ENCODE measurements around the gene LOXHD1. TPM values are rescaled to one million over a fixed set of nuclear protein-coding genes. Genes with fewer than 3 reads are reported as not detected.

Gene LOXHD1
- total RNA-seq, 1 experiment from 2014 or later, result not detected

DNA sequence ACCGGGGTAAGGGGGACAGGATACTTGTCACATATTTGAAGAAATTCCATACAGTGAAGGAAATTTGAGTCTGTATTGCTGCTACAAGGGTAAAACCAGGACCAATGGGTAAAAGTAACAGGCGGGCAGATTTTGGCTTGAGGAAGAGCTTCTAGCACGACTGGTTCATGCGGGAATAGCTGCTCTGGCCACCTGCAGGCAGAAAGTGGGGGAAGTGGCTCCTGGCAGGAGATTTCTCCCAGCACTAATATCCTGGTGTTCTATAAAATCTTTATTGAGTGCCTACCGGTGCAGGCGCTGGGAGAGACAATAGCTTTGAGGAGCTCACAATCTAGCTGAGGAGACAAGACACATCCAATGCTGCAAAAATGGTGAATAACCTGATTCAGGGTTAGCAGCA lies 198.5 kb downstream of the LOXHD1 start:
- H3K9me3 ChIP-seq (ENCODE audit: insufficient read depth, low read depth), result no peaks in the 10 kb centered on the region
- H2AFZ ChIP-seq, result no peak overlapping the region
- no peaks in the 10 kb centered on the region for H3K27me3 ChIP-seq (ENCODE audit: insufficient read depth, low read depth)
- H4K20me1 ChIP-seq (ENCODE audit: insufficient read depth), result no peaks in the 10 kb centered on the region; the same call in 1 of the 2 replicates
- BruUV-seq (replicated peaks), result no TSS peak
- H3K4me1 ChIP-seq (replicated peaks; ENCODE audit: insufficient read depth), result 0 out of 2 replicates have a peak, but pooled peaks cover 5% of the 10 kb centered on the region
- DNase-seq, result no peak
- no peak overlapping the region for H3K4me2 ChIP-seq
- no peak overlapping the region for H3K27ac ChIP-seq
- no peaks in the 10 kb centered on the region for H3K9me2 ChIP-seq (ENCODE audit: insufficient read depth)
- H3K79me2 ChIP-seq (ENCODE audit: low read depth), result no peaks in the 10 kb centered on the region
- no peak for TF ChIP-seq EZH2 (IDR thresholded peaks at IDR 0.05; ENCODE audit: low read depth)
- intact Hi-C loops (cut with micrococcal nuclease; ENCODE audit: unreplicated experiment), result no loop called here
- H3F3A ChIP-seq (ENCODE audit: insufficient read depth, low read depth), result no peaks in the 10 kb centered on the region
- ChIA-PET CTCF (no interaction called here), POLR2A (ENCODE audit: unreplicated experiment) (no interaction called here)
- no peak overlapping the region for H3K4me3 ChIP-seq
- peaks cover 12% of the 10 kb centered on the region for H3K36me3 ChIP-seq (ENCODE audit: low read depth)

DNA sequence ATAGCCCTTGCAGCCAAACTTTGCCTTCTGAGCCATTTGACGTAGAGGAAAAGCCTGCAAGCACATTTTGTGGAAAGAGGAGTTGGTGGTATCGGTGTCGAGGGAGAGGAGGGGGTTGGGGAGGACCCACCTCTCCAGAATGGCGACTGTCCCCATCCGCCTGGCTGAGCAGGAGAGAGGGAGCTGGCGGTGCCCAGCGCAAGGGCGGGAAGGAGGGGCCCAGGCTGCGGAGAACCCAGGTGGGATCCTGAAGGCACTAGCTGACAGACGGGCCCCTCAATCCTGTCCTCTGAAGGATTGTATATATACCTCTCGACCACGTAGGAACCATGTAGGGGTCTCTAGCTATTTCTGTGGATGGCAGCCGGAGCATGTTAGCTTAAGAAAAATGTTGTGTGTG lies 200.3 kb downstream of the LOXHD1 start:
- H3K36me3 ChIP-seq (ENCODE audit: low read depth), result peaks cover 17% of the 10 kb centered on the region
- DNase-seq, result no peak
- POLR2A ChIA-PET (ENCODE audit: unreplicated experiment), result no interaction called here
- no TSS peak for BruUV-seq (replicated peaks)
- no peak for TF ChIP-seq EZH2 (IDR thresholded peaks at IDR 0.05; ENCODE audit: low read depth)
- no peak for TF ChIP-seq CTCF (conservative IDR thresholded peaks at IDR 0.05)
- no peaks in the 10 kb centered on the region for H3K79me2 ChIP-seq (ENCODE audit: low read depth)
- CTCF ChIA-PET, result interaction anchor here (0.7 kb wide), 1 partner anchor 45 kb away, joined by 3 read pairs; no protein-coding TSS in a partner anchor
- H3K27me3 ChIP-seq (ENCODE audit: insufficient read depth, low read depth), result no peaks in the 10 kb centered on the region
- no peak overlapping the region for H3K4me3 ChIP-seq
- H3K4me2 ChIP-seq, result no peak overlapping the region
- H3F3A ChIP-seq (ENCODE audit: insufficient read depth, low read depth), result no peaks in the 10 kb centered on the region
- no peaks in the 10 kb centered on the region for H3K4me1 ChIP-seq (replicated peaks; ENCODE audit: insufficient read depth)
- H2AFZ ChIP-seq, result no peak overlapping the region
- H3K27ac ChIP-seq, result no peak overlapping the region
- intact Hi-C loops (cut with micrococcal nuclease; ENCODE audit: unreplicated experiment), result no loop called here
- no peaks in the 10 kb centered on the region for H3K9me2 ChIP-seq (ENCODE audit: insufficient read depth)
- H4K20me1 ChIP-seq (ENCODE audit: insufficient read depth), result no peaks in the 10 kb centered on the region; the same call in 1 of the 2 replicates
- H3K9me3 ChIP-seq (ENCODE audit: insufficient read depth, low read depth), result no peaks in the 10 kb centered on the region

DNA sequence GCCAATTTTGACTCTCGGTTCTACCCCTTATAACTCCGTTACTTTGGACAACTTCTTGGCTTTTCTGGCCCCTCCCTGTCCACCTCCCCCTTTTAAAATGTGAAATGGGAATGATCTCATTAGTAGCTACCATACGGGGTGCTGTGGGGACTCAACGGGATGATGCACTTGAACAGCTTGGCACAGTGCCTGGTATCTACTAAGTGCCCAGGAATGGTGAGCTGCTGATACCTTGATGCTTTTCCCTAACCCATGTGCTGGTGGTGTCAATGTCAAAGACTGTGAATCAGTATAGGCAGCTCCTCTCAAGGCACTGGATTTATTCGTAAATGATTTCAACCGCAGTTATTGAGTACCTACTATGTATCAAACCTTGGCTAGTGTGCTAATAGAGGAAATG lies 204.2 kb downstream of the LOXHD1 start:
- H3K4me3 ChIP-seq, result no peak overlapping the region
- TF ChIP-seq CTCF (conservative IDR thresholded peaks at IDR 0.05), result no peak
- peaks cover 30% of the 10 kb centered on the region for H3K36me3 ChIP-seq (ENCODE audit: low read depth)
- POLR2A ChIA-PET (ENCODE audit: unreplicated experiment), result no interaction called here
- peak in 1 of 2 experiments; percentile 43 for DNase-seq
- H2AFZ ChIP-seq, result no peak overlapping the region
- no peak overlapping the region for H3K27ac ChIP-seq
- no peaks in the 10 kb centered on the region for H3K9me3 ChIP-seq (ENCODE audit: insufficient read depth, low read depth)
- no peaks in the 10 kb centered on the region; the same call in none of the 2 replicates for H4K20me1 ChIP-seq (ENCODE audit: insufficient read depth)
- H3K79me2 ChIP-seq (ENCODE audit: low read depth), result no peaks in the 10 kb centered on the region
- no peak overlapping the region for H3K4me2 ChIP-seq
- intact Hi-C loops (cut with micrococcal nuclease; ENCODE audit: unreplicated experiment), result no loop called here
- no peaks in the 10 kb centered on the region; the same call in 1 of the 2 replicates for H3K4me1 ChIP-seq (replicated peaks; ENCODE audit: insufficient read depth)
- CTCF ChIA-PET, result no interaction called here
- H3F3A ChIP-seq (ENCODE audit: insufficient read depth, low read depth), result no peaks in the 10 kb centered on the region
- no peaks in the 10 kb centered on the region for H3K27me3 ChIP-seq (ENCODE audit: insufficient read depth, low read depth)
- H3K9me2 ChIP-seq (ENCODE audit: insufficient read depth), result no peaks in the 10 kb centered on the region
- BruUV-seq (replicated peaks), result no TSS peak

DNA sequence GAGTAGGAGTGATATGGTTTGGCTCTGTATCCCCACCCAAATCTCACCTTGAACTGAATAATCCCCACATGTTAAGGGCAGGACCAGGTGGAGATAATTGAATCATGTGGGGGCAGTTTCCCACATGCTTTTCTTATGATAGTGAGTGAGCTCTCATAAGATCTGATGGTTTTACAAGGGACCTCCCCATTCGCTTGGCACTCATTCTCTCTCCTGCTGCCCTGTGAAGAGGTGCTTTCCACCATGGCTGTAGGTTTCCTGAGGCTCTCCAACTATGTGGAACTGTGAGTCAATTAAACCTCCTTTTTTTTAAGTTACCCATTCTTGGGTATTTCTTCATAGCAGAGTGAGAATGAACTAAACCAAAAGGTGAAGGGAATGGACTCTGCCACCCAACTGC lies 207.5 kb downstream of the LOXHD1 start:
- peaks cover 21% of the 10 kb centered on the region for H3K36me3 ChIP-seq (ENCODE audit: low read depth)
- H3K4me1 ChIP-seq (replicated peaks; ENCODE audit: insufficient read depth), result no peaks in the 10 kb centered on the region; the same call in 1 of the 2 replicates
- no peaks in the 10 kb centered on the region for H3K9me2 ChIP-seq (ENCODE audit: insufficient read depth)
- no peaks in the 10 kb centered on the region for H3K9me3 ChIP-seq (ENCODE audit: insufficient read depth, low read depth)
- CTCF ChIA-PET, result no interaction called here
- no peak overlapping the region for H3K4me2 ChIP-seq
- no peaks in the 10 kb centered on the region for H3K79me2 ChIP-seq (ENCODE audit: low read depth)
- no peak overlapping the region for H3K27ac ChIP-seq
- no peak overlapping the region for H3K4me3 ChIP-seq
- H3K27me3 ChIP-seq (ENCODE audit: insufficient read depth, low read depth), result no peaks in the 10 kb centered on the region
- POLR2A ChIA-PET (ENCODE audit: unreplicated experiment), result interaction anchor here (0.5 kb wide), 1 partner anchor 37 kb away, joined by 3 read pairs; no protein-coding TSS in a partner anchor
- no peaks in the 10 kb centered on the region; the same call in 1 of the 2 replicates for H4K20me1 ChIP-seq (ENCODE audit: insufficient read depth)
- no peak overlapping the region for H2AFZ ChIP-seq
- no TSS peak for BruUV-seq (replicated peaks)
- TF ChIP-seq CTCF (conservative IDR thresholded peaks at IDR 0.05) (no peak), EZH2 (IDR thresholded peaks at IDR 0.05; ENCODE audit: low read depth) (no peak)
- no peak for DNase-seq
- intact Hi-C loops (cut with micrococcal nuclease; ENCODE audit: unreplicated experiment), result no loop called here
- no peaks in the 10 kb centered on the region for H3F3A ChIP-seq (ENCODE audit: insufficient read depth, low read depth)
